Measurements from ENCODE around the gene NCOA6.
"Not testable (repeated sequence)": the region's sequence is repeated elsewhere in the genome, so short reads cannot be mapped to it uniquely, and the experiment has no call there.

The NCOA6 gene

GRCh38 chr20:34824452-34824805, 1.0 kb downstream of the NCOA6 start:
- peaks cover 7% of the 10 kb centered on the region for H3K27me3 ChIP-seq (ENCODE audit: control insufficient read depth, insufficient read depth, low read length)
- peak overlapping the region; percentile 91 for H3K4me2 ChIP-seq (ENCODE audit: low read length)
- H3K9me3 ChIP-seq (replicated peaks; ENCODE audit: low read length), result no peaks in the 10 kb centered on the region
- H3K4me1 ChIP-seq (ENCODE audit: control insufficient read depth, insufficient read depth, low read length), result peaks cover 11% of the 10 kb centered on the region
- peak overlapping the region; percentile 99 for H3K4me3 ChIP-seq (ENCODE audit: low read length)
- H3K36me3 ChIP-seq (ENCODE audit: insufficient read depth, low read length), result no peaks in the 10 kb centered on the region
- H3K9ac ChIP-seq (ENCODE audit: low read depth, low read length), result peak overlapping the region; percentile 96

GRCh38 chr20:34824026-34824425, 1.4 kb downstream of the NCOA6 start:
- Histone ChIP-seq H3K27me3 (ENCODE audit: control insufficient read depth, insufficient read depth, low read length) (peaks cover 7% of the 10 kb centered on the region), H3K4me2 (ENCODE audit: low read length) (peak overlapping the region; percentile 91), H3K9ac (ENCODE audit: low read depth, low read length) (peak overlapping the region; percentile 96), H3K4me3 (ENCODE audit: low read length) (peak overlapping the region; percentile 99), H3K36me3 (ENCODE audit: insufficient read depth, low read length) (no peaks in the 10 kb centered on the region), H3K9me3 (replicated peaks; ENCODE audit: low read length) (no peaks in the 10 kb centered on the region), H3K4me1 (ENCODE audit: control insufficient read depth, insufficient read depth, low read length) (peaks cover 11% of the 10 kb centered on the region)

- H3K9me3 ChIP-seq (replicated peaks; ENCODE audit: low read length), result no peaks in the 10 kb centered on the region
- no peaks in the 10 kb centered on the region for H3K27me3 ChIP-seq (ENCODE audit: control insufficient read depth, insufficient read depth, low read length)
- H3K36me3 ChIP-seq (ENCODE audit: insufficient read depth, low read length), result no peaks in the 10 kb centered on the region
- no peak overlapping the region for H3K9ac ChIP-seq (ENCODE audit: low read depth, low read length)
- H3K4me2 ChIP-seq (ENCODE audit: low read length), result no peak overlapping the region
- H3K4me3 ChIP-seq (ENCODE audit: low read length), result no peak overlapping the region
- H3K4me1 ChIP-seq (ENCODE audit: control insufficient read depth, insufficient read depth, low read length), result peaks cover 15% of the 10 kb centered on the region
These were observed 4.5 kb downstream of the NCOA6 start for GRCh38 chr20:34820805-34821578.

GRCh38 chr20:34817801-34818200, 7.7 kb downstream of the NCOA6 start:
- H3K4me1 ChIP-seq (ENCODE audit: control insufficient read depth, insufficient read depth, low read length), result peaks cover 10% of the 10 kb centered on the region
- H3K9ac ChIP-seq (ENCODE audit: low read depth, low read length), result no peak overlapping the region
- no peak overlapping the region for H3K4me2 ChIP-seq (ENCODE audit: low read length)

GRCh38 chr20:34817072-34817471, 8.4 kb downstream of the NCOA6 start:
- no peaks in the 10 kb centered on the region for H3K36me3 ChIP-seq (ENCODE audit: insufficient read depth, low read length)
- H3K9ac ChIP-seq (ENCODE audit: low read depth, low read length), result no peak overlapping the region
- H3K4me2 ChIP-seq (ENCODE audit: low read length), result no peak overlapping the region
- no peak overlapping the region for H3K4me3 ChIP-seq (ENCODE audit: low read length)
- H3K9me3 ChIP-seq (replicated peaks; ENCODE audit: low read length), result no peaks in the 10 kb centered on the region
- H3K27me3 ChIP-seq (ENCODE audit: control insufficient read depth, insufficient read depth, low read length), result no peaks in the 10 kb centered on the region
- H3K4me1 ChIP-seq (ENCODE audit: control insufficient read depth, insufficient read depth, low read length), result peaks cover 10% of the 10 kb centered on the region

More at GRCh38 chr20:34817801-34818200, 7.7 kb downstream of the NCOA6 start:
- no peak overlapping the region for H3K4me3 ChIP-seq (ENCODE audit: low read length)
- no peaks in the 10 kb centered on the region for H3K27me3 ChIP-seq (ENCODE audit: control insufficient read depth, insufficient read depth, low read length)
- no peaks in the 10 kb centered on the region for H3K36me3 ChIP-seq (ENCODE audit: insufficient read depth, low read length)
- no peaks in the 10 kb centered on the region for H3K9me3 ChIP-seq (replicated peaks; ENCODE audit: low read length)

- H3K9ac ChIP-seq (ENCODE audit: low read depth, low read length), result no peak overlapping the region
- H3K9me3 ChIP-seq (replicated peaks; ENCODE audit: low read length), result no peaks in the 10 kb centered on the region
- peaks cover 10% of the 10 kb centered on the region for H3K4me1 ChIP-seq (ENCODE audit: control insufficient read depth, insufficient read depth, low read length)
- no peak overlapping the region for H3K4me2 ChIP-seq (ENCODE audit: low read length)
- no peaks in the 10 kb centered on the region for H3K36me3 ChIP-seq (ENCODE audit: insufficient read depth, low read length)
- no peaks in the 10 kb centered on the region for H3K27me3 ChIP-seq (ENCODE audit: control insufficient read depth, insufficient read depth, low read length)
- no peak overlapping the region for H3K4me3 ChIP-seq (ENCODE audit: low read length)
These were observed 9.8 kb downstream of the NCOA6 start for GRCh38 chr20:34815636-34816035.

- Histone ChIP-seq H3K4me3 (ENCODE audit: low read length) (no peak overlapping the region), H3K4me2 (ENCODE audit: low read length) (no peak overlapping the region), H3K9ac (ENCODE audit: low read depth, low read length) (no peak overlapping the region), H3K4me1 (ENCODE audit: control insufficient read depth, insufficient read depth, low read length) (no peaks in the 10 kb centered on the region), H3K9me3 (replicated peaks; ENCODE audit: low read length) (no peaks in the 10 kb centered on the region), H3K36me3 (ENCODE audit: insufficient read depth, low read length) (no peaks in the 10 kb centered on the region), H3K27me3 (ENCODE audit: control insufficient read depth, insufficient read depth, low read length) (no peaks in the 10 kb centered on the region)
These were observed 16.9 kb downstream of the NCOA6 start for GRCh38 chr20:34808583-34808982.

GRCh38 chr20:34807944-34808465, 17.4 kb downstream of the NCOA6 start:
- H3K27me3 ChIP-seq (ENCODE audit: control insufficient read depth, insufficient read depth, low read length); H3K36me3 ChIP-seq (ENCODE audit: insufficient read depth, low read length); H3K4me3 ChIP-seq (ENCODE audit: low read length); H3K9ac ChIP-seq (ENCODE audit: low read depth, low read length); H3K4me2 ChIP-seq (ENCODE audit: low read length); H3K9me3 ChIP-seq (replicated peaks; ENCODE audit: low read length); H3K4me1 ChIP-seq (ENCODE audit: control insufficient read depth, insufficient read depth, low read length): not testable (repeated sequence)

GRCh38 chr20:34806255-34806654, 19.2 kb downstream of the NCOA6 start:
- H3K9me3 ChIP-seq (replicated peaks; ENCODE audit: low read length), result no peaks in the 10 kb centered on the region
- H3K4me2 ChIP-seq (ENCODE audit: low read length), result no peak overlapping the region
- H3K4me1 ChIP-seq (ENCODE audit: control insufficient read depth, insufficient read depth, low read length), result no peaks in the 10 kb centered on the region
- no peak overlapping the region for H3K4me3 ChIP-seq (ENCODE audit: low read length)
- H3K27me3 ChIP-seq (ENCODE audit: control insufficient read depth, insufficient read depth, low read length), result no peaks in the 10 kb centered on the region
- no peak overlapping the region for H3K9ac ChIP-seq (ENCODE audit: low read depth, low read length)
- no peaks in the 10 kb centered on the region for H3K36me3 ChIP-seq (ENCODE audit: insufficient read depth, low read length)

- H3K36me3 ChIP-seq (ENCODE audit: insufficient read depth, low read length), result no peaks in the 10 kb centered on the region
- no peaks in the 10 kb centered on the region for H3K4me1 ChIP-seq (ENCODE audit: control insufficient read depth, insufficient read depth, low read length)
- no peaks in the 10 kb centered on the region for H3K9me3 ChIP-seq (replicated peaks; ENCODE audit: low read length)
- no peak overlapping the region for H3K9ac ChIP-seq (ENCODE audit: low read depth, low read length)
- no peaks in the 10 kb centered on the region for H3K27me3 ChIP-seq (ENCODE audit: control insufficient read depth, insufficient read depth, low read length)
- no peak overlapping the region for H3K4me3 ChIP-seq (ENCODE audit: low read length)
- no peak overlapping the region for H3K4me2 ChIP-seq (ENCODE audit: low read length)
These were observed 26.6 kb downstream of the NCOA6 start for GRCh38 chr20:34798871-34799270.

- Histone ChIP-seq H3K9ac (ENCODE audit: low read depth, low read length) (no peak overlapping the region), H3K4me1 (ENCODE audit: control insufficient read depth, insufficient read depth, low read length) (no peaks in the 10 kb centered on the region), H3K4me2 (ENCODE audit: low read length) (no peak overlapping the region), H3K4me3 (ENCODE audit: low read length) (no peak overlapping the region), H3K9me3 (replicated peaks; ENCODE audit: low read length) (no peaks in the 10 kb centered on the region), H3K27me3 (ENCODE audit: control insufficient read depth, insufficient read depth, low read length) (no peaks in the 10 kb centered on the region), H3K36me3 (ENCODE audit: insufficient read depth, low read length) (no peaks in the 10 kb centered on the region)
These were observed 27.1 kb downstream of the NCOA6 start for GRCh38 chr20:34798328-34798727.
